Muscle layer of colon (tissue), 2 donors: ENCODE measurements around the gene ALPL.

ENCODE experiments used
- H3K27ac ChIP-seq: one replicate; pipeline ENCODE4 v1.7.0; 2013; ENCODE audit warnings: low read depth, mild to moderate bottlenecking, low read length, moderate library complexity
- H3K27me3 ChIP-seq, 2 donors: one replicate each; pipeline ENCODE4 v1.7.0; 2013; ENCODE audit warnings: low read length in 2 of 2, mild to moderate bottlenecking in 2 of 2; ENCODE audit not compliant: insufficient read depth in 2 of 2, control insufficient read depth in 1 of 2
- H3K36me3 ChIP-seq: one replicate; pipeline ENCODE4 v1.7.0; 2013; ENCODE audit warnings: mild to moderate bottlenecking, low read length; ENCODE audit not compliant: insufficient read depth
- H3K4me1 ChIP-seq: one replicate; pipeline ENCODE4 v1.7.0; 2013; ENCODE audit warnings: mild to moderate bottlenecking, low read length; ENCODE audit not compliant: insufficient read depth
- H3K4me3 ChIP-seq, 2 donors: one replicate each; pipeline ENCODE4 v1.7.0; 2013; ENCODE audit warnings: low read length in 2 of 2, low read depth in 1 of 2, mild to moderate bottlenecking in 1 of 2, moderate library complexity in 1 of 2
- H3K9ac ChIP-seq: one replicate; pipeline ENCODE4 v1.7.0; 2013; ENCODE audit warnings: low read length
- H3K9me3 ChIP-seq: one replicate; pipeline ENCODE4 v1.7.0; 2013; ENCODE audit warnings: mild to moderate bottlenecking, low read length
- donor health status: abdominal sarcoma.
- donor health status: Adenocarcinoma of cecum.

Gene ALPL

GRCh38 chr1:21520899-21521716 is 11.9 kb downstream of the ALPL start:
- Histone ChIP-seq H3K4me1 (no peaks in the 10 kb centered on the region), H3K36me3 (no peaks in the 10 kb centered on the region), H3K27ac (no peak overlapping the region), H3K4me3 (no peak overlapping the region), H3K9ac (no peak overlapping the region), H3K27me3 (peaks cover 0 to 4% of the 10 kb centered on the region in 2 donors), H3K9me3 (no peaks in the 10 kb centered on the region)

DNA sequence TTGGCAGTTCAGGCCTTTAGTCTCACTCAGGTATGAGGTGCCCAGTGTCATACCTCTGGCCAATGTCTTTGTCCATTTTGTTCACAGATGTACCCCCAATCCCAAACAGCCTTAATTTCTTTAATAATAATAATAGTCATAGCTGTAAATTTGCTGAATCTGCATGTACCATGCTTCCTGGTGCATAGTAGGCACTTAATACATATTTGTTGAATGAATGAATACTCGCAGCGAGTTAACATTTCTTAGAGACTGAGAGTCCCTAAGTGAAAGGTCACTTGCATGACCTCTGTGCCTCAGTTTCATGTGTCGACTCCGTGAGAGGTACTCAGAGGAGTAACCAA is 12.5 kb downstream of the ALPL start:
- no peak overlapping the region for H3K9ac ChIP-seq
- no peak overlapping the region for H3K4me3 ChIP-seq
- H3K27me3 ChIP-seq = peaks cover 0 to 4% of the 10 kb centered on the region in 2 donors
- no peaks in the 10 kb centered on the region for H3K36me3 ChIP-seq
- no peaks in the 10 kb centered on the region for H3K9me3 ChIP-seq
- H3K27ac ChIP-seq = no peak overlapping the region
- no peaks in the 10 kb centered on the region for H3K4me1 ChIP-seq

DNA sequence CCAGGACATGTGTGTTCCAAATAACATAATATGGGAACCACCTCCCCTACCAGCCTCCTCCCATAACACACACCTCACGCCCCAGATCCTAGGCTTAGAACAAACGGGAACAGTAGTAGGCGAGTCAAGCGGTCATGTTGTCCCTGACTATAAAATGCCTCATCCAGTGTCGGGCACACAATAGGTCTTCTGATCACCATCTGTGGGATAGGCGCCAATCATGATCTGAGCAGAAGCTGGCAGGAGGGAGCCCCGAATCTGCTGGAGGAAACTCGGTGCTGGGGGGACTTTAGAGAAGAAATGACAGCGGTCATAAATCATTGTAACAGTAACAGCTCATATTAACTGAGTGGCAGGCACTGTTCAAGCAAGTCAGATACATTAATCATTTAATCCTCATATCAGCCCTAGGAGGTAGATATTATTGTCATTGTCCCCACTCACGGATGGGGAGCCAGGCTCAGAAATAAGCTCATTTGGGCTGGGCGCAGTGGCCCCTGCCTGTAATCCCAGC is 13.4 kb downstream of the ALPL start:
- no peak overlapping the region for H3K4me3 ChIP-seq
- no peaks in the 10 kb centered on the region for H3K4me1 ChIP-seq
- H3K27ac ChIP-seq = no peak overlapping the region
- no peaks in the 10 kb centered on the region for H3K9me3 ChIP-seq
- H3K9ac ChIP-seq = no peak overlapping the region
- no peaks in the 10 kb centered on the region for H3K36me3 ChIP-seq
- peaks cover 0 to 4% of the 10 kb centered on the region in 2 donors for H3K27me3 ChIP-seq

DNA sequence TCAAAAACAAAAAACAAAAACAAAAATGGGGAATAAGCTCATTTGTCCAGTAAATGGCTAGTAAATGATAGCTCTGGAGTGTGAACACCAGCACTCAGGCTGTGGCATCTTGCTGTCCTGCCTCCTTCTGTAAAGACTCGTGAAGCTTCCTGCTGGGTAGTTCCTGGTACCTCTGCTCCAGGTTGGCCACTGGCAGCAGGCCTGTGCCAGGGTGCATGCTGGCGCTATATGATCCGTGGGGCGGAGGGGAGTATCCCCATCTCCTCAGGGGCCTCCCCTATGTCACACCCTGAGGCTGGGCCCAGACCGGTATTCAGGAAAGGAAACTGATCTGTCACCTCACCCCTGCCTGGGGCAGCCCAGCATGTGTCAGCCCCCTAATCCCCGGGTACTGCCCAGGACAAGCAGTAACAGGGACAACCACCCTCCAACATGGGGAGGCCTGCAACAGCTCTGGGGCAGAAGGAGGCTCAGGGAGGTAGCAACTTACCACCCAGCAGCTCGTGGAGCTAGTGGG is 14.1 kb downstream of the ALPL start:
- no peak overlapping the region for H3K4me3 ChIP-seq
- no peaks in the 10 kb centered on the region for H3K4me1 ChIP-seq
- H3K9me3 ChIP-seq = no peaks in the 10 kb centered on the region
- no peaks in the 10 kb centered on the region for H3K36me3 ChIP-seq
- H3K9ac ChIP-seq = no peak overlapping the region
- H3K27ac ChIP-seq = no peak overlapping the region
- H3K27me3 ChIP-seq = peaks cover 0 to 4% of the 10 kb centered on the region in 2 donors

DNA sequence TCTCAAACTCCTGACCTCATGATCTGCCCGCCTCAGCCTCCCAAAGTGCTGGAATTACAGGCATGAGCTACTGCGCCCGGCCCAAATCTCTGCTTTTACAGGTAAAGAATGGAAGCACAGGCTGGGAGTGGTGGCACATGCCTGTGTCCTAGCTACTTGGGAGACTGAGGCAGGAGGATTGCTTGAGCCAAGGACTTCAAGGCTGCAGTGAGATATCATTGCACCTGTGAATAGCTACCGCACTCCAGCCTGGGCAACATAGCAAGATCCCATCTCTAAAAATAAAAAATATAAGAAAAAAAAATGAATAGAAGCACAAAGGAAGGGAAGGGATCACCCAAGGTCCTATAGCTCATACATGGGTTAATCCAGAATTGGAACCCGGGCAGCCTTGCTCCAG is 15.0 kb downstream of the ALPL start:
- H3K9me3 ChIP-seq = no peaks in the 10 kb centered on the region

GRCh38 chr1:21524686-21525339 is 15.6 kb downstream of the ALPL start:
- no peak overlapping the region for H3K27ac ChIP-seq
- no peak overlapping the region for H3K9ac ChIP-seq
- H3K27me3 ChIP-seq = peaks cover 0 to 4% of the 10 kb centered on the region in 2 donors
- H3K36me3 ChIP-seq = no peaks in the 10 kb centered on the region
- H3K4me3 ChIP-seq = no peak overlapping the region
- H3K4me1 ChIP-seq = no peaks in the 10 kb centered on the region
- H3K9me3 ChIP-seq = no peaks in the 10 kb centered on the region

More for the DNA sequence above, 15.0 kb downstream of the ALPL start:
- Histone ChIP-seq H3K4me1 (no peaks in the 10 kb centered on the region), H3K9ac (no peak overlapping the region), H3K27ac (no peak overlapping the region), H3K4me3 (no peak overlapping the region), H3K27me3 (peaks cover 0 to 4% of the 10 kb centered on the region in 2 donors), H3K36me3 (no peaks in the 10 kb centered on the region)

DNA sequence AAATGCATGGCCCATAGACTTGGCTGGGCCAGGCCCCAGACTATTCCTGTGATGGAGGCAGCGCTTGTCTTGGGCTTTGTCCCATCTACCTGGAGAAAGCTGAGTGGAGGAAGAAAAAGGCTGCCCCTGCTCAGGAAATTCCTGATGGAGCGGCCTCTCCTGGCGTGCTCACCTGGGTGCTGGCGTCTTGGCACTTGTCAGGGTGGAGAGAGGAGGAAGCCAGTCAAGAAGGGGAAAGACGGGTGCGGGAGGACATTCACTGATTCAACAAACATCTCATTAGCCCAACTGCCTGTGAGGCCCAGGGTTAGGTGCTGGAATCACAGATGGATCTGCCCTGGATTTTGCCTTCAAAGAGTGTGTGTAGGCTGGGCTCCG is 16.1 kb downstream of the ALPL start:
- no peak overlapping the region for H3K27ac ChIP-seq

DNA sequence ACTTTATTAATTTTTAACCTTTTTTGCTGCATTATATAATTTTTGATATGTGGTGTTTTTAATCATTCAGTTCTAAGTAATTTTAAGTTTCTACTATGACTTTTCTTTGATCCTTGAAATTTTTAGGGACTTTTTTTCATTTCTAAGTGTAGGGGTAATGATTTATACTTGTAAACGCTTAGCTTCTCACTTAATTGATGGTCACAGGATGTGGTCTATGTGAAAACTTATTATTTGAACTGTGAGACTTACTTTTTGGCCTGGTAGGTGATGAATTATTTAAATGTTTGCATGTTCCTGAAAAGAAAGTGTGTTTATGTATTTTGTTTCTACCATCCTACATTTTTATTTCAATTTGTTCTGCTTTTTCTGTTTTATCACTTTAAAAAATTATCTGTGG is 17.2 kb downstream of the ALPL start:
- Histone ChIP-seq H3K4me1 (no peaks in the 10 kb centered on the region), H3K4me3 (no peak overlapping the region), H3K36me3 (no peaks in the 10 kb centered on the region), H3K27ac (no peak overlapping the region), H3K27me3 (peaks cover 0 to 4% of the 10 kb centered on the region in 2 donors), H3K9me3 (no peaks in the 10 kb centered on the region), H3K9ac (no peak overlapping the region)

More for the DNA sequence above, 16.1 kb downstream of the ALPL start:
- peaks cover 0 to 4% of the 10 kb centered on the region in 2 donors for H3K27me3 ChIP-seq
- no peaks in the 10 kb centered on the region for H3K36me3 ChIP-seq
- no peaks in the 10 kb centered on the region for H3K4me1 ChIP-seq
- no peak overlapping the region for H3K4me3 ChIP-seq
- no peaks in the 10 kb centered on the region for H3K9me3 ChIP-seq
- no peak overlapping the region for H3K9ac ChIP-seq

DNA sequence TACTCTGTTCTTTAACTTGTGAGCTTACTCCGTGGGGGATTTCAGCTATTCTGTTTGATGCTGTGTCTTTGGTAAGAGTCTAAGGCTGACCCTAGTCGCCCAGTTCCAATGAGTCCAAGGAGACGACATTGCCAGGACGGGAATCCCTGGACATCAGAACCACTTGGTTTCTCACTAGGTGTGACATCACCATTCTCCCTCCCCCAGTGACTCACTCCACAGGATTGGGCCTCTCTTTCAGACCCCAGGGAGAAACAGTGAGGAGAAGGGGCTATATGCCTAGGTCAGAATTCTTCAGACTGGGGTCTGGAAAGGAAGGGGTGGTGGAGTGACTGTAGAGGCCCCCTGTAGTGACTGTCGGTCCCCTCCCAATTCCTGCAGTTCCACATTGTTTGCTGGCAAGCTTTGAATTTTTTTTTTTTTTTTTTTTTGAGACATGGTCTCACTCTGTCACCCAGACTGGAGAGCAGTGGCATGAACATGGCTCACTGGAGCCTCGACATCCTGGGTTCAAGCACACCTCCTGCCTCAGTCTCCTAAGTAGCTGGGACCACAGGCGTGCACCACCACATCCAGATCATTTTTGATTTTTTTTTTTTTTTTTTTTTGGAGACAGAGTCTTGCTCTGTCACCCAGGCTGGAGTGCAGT is 21.3 kb downstream of the ALPL start:
- Histone ChIP-seq H3K9ac (no peak overlapping the region), H3K36me3 (no peaks in the 10 kb centered on the region), H3K4me3 (no peak overlapping the region)

DNA sequence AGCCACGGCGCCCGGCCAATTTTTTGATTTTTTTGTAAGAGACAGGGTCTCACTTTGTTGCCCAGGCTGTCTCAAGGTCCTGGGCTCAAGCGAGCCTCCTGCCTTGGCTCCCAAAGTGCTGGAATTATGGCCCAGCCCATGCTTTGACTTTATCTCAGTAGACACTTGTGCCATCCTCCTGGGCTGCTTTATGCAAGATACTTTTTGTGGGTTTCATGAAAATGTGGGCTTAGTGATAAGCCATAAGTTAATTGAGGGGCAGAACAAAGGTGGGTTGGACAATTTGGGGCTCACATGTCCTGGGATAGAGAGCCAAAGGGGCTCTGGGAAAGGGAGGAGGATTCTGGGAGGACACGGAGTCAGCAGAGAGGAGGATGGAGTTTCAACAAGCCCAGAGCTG is 22.0 kb downstream of the ALPL start:
- Histone ChIP-seq H3K9me3 (no peaks in the 10 kb centered on the region), H3K27ac (no peak overlapping the region), H3K27me3 (peaks cover 0 to 3% of the 10 kb centered on the region in 2 donors), H3K9ac (no peak overlapping the region), H3K36me3 (no peaks in the 10 kb centered on the region), H3K4me1 (no peaks in the 10 kb centered on the region), H3K4me3 (no peak overlapping the region)

More for the DNA sequence above, 21.3 kb downstream of the ALPL start:
- no peak overlapping the region for H3K27ac ChIP-seq
- peaks cover 0 to 3% of the 10 kb centered on the region in 2 donors for H3K27me3 ChIP-seq
- H3K4me1 ChIP-seq = no peaks in the 10 kb centered on the region
- no peaks in the 10 kb centered on the region for H3K9me3 ChIP-seq

DNA sequence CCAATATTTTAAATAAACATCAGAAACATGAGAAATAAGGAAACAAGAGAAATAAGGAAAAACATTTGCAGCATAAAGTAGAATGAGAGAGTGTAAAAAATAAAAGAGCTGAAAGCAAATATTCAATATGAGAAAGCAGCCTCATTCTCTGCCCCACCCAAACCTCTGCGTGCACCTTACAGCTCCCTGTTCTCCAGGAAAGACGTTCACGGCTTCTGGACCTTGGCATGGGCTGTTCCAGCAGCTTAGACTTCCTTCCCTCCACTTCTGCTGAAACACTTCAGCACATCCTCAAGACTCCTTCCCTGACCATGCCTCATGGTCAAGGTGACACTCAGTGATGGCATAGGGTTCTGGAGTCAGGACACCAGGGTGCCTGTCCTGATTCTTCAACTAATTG is 23.3 kb downstream of the ALPL start:
- Histone ChIP-seq H3K27ac (no peak overlapping the region), H3K4me3 (no peak overlapping the region), H3K36me3 (no peaks in the 10 kb centered on the region), H3K27me3 (peaks cover 0 to 3% of the 10 kb centered on the region in 2 donors), H3K9ac (no peak overlapping the region), H3K9me3 (no peaks in the 10 kb centered on the region), H3K4me1 (no peaks in the 10 kb centered on the region)
